Activated CD8-positive, alpha-beta T cell treated with anti-CD3 and anti-CD28 coated beads, Interleukin-2, amount 10 ng/mL, durations not matched to agents 7 days and 5 days (primary cell): ENCODE measurements around the gene HCFC1. TPM values are rescaled to one million over a fixed set of nuclear protein-coding genes. Genes with fewer than 3 reads are reported as not detected.
"Not testable (repeated sequence)": the region's sequence is repeated elsewhere in the genome, so short reads cannot be mapped to it uniquely, and the experiment has no call there.

Source experiments
- ATAC-seq: fragments of 150-1000 bp; cut with Tn5 transposase; one replicate; pipeline ENCODE4 v1.10.0; 2021; ENCODE audit warnings: moderate library complexity
- CTCF ChIA-PET: fragments of 350-600 bp; sonication (Branson Sonifier 250); formaldehyde crosslinking; loops from one replicate; lab custom pipeline; 2021; ENCODE audit warnings: antibody characterized with exemption; lab: Charles Lee
- POLR2A ChIA-PET: fragments of 350-600 bp; sonication (Branson Sonifier 250); formaldehyde crosslinking; loops from one replicate; lab custom pipeline; 2021; ENCODE audit warnings: antibody characterized with exemption; lab: Charles Lee
- DNase-seq: peaks from one replicate; pipeline ENCODE4 v3.0.0-alpha.2; 2020
- H3K27ac Mint-ChIP-seq: one replicate; pipeline ENCODE4 v1.8.0; 2021; ENCODE audit warnings: mild to moderate bottlenecking, mixed read lengths
- H3K27me3 Mint-ChIP-seq: one replicate; pipeline ENCODE4 v1.8.0; 2021; ENCODE audit warnings: low read depth, mixed read lengths
- H3K36me3 Mint-ChIP-seq: one replicate; pipeline ENCODE4 v1.8.0; 2021; ENCODE audit warnings: low read depth, mixed read lengths
- H3K4me1 Mint-ChIP-seq: one replicate; pipeline ENCODE4 v1.8.0; 2021; ENCODE audit warnings: low read depth, mixed read lengths
- H3K4me3 Mint-ChIP-seq: one replicate; pipeline ENCODE4 v1.8.0; 2021; ENCODE audit warnings: mild to moderate bottlenecking, mixed read lengths
- H3K9me3 Mint-ChIP-seq: one replicate; pipeline ENCODE4 v1.8.0; 2022; ENCODE audit warnings: mixed read lengths; ENCODE audit not compliant: insufficient read depth
- total RNA-seq, 2 experiments: library from RNA; stranded (reverse); gene quantifications; one replicate each; pipeline ENCODE4 v1.2.3, GENCODE V29; 2021

Gene HCFC1
- total RNA-seq, 2 experiments from 2014 or later, result 141 to 146 TPM

- no peaks in the 10 kb centered on the region for H3K27me3 Mint-ChIP-seq
- ChIA-PET POLR2A (no interaction called here), CTCF (no interaction called here)
- DNase-seq, result no peak
- H3K36me3 Mint-ChIP-seq, result peaks cover 3% of the 10 kb centered on the region
- H3K4me3 Mint-ChIP-seq, result no peak overlapping the region
- H3K4me1 Mint-ChIP-seq, result peaks cover 44% of the 10 kb centered on the region
- ATAC-seq, result no peak
- H3K9me3 Mint-ChIP-seq, result no peaks in the 10 kb centered on the region
- H3K27ac Mint-ChIP-seq, result no peak overlapping the region
Observed at GRCh38 chrX:153988493-153988892, 16.9 kb upstream of the HCFC1 start.

- Mint-ChIP-seq H3K4me3 (peak overlapping the region; percentile 77), H3K4me1 (peaks cover 67% of the 10 kb centered on the region)
Observed at GRCh38 chrX:153984351-153985178, 12.9 kb upstream of the HCFC1 start.

GRCh38 chrX:153983321-153983801, 11.7 kb upstream of the HCFC1 start:
- Mint-ChIP-seq H3K36me3 (peaks cover 6% of the 10 kb centered on the region), H3K4me3 (peak overlapping the region; percentile 18), H3K4me1 (peaks cover 63% of the 10 kb centered on the region), H3K27me3 (no peaks in the 10 kb centered on the region), H3K27ac (peak overlapping the region; percentile 92), H3K9me3 (no peaks in the 10 kb centered on the region)
- DNase-seq (peak; percentile 26), ATAC-seq (no peak)
- CTCF ChIA-PET, result no interaction called here
- POLR2A ChIA-PET, result interaction anchor here (2.3 to 7.6 kb wide), 2 partner anchors 13 to 18 kb away, joined by 10 to 117 read pairs; partner anchors contain the start of genes HCFC1 and TMEM187

More at GRCh38 chrX:153984351-153985178, 12.9 kb upstream of the HCFC1 start:
- H3K27me3 Mint-ChIP-seq, result no peaks in the 10 kb centered on the region
- H3K27ac Mint-ChIP-seq, result peak overlapping the region; percentile 92
- peak; percentile 63 for DNase-seq
- peaks cover 6% of the 10 kb centered on the region for H3K36me3 Mint-ChIP-seq
- POLR2A ChIA-PET, result interaction anchor here (0.8 to 7.6 kb wide), 4 partner anchors 14 to 35 kb away, joined by 3 to 117 read pairs (median 10); partner anchors contain the start of genes HCFC1, IRAK1 and TMEM187
- CTCF ChIA-PET, result interaction anchor here (1.7 kb wide), 1 partner anchor 14 kb away, joined by 5 read pairs; the partner anchor contains the start of gene HCFC1
- H3K9me3 Mint-ChIP-seq, result no peaks in the 10 kb centered on the region
- peak; percentile 34 for ATAC-seq

- DNase-seq, result peak; percentile 77
- Mint-ChIP-seq H3K4me3 (peak overlapping the region; percentile 52), H3K36me3 (peaks cover 6% of the 10 kb centered on the region), H3K27me3 (no peaks in the 10 kb centered on the region), H3K4me1 (peaks cover 57% of the 10 kb centered on the region), H3K27ac (peak overlapping the region; percentile 92), H3K9me3 (no peaks in the 10 kb centered on the region)
- ChIA-PET CTCF (interaction anchor here (1.1 to 2.0 kb wide), 4 partner anchors 8 to 20 kb away, joined by 4 to 5 read pairs (median 5); partner anchors contain the start of gene HCFC1), POLR2A (interaction anchor here (0.8 to 7.6 kb wide), 2 partner anchors 12 to 26 kb away, joined by 3 to 117 read pairs; partner anchors contain the start of genes HCFC1 and TMEM187)
- ATAC-seq, result peak; percentile 48
Observed at GRCh38 chrX:153981771-153982533, 10.3 kb upstream of the HCFC1 start.

- H3K9me3 Mint-ChIP-seq, result no peaks in the 10 kb centered on the region
- H3K4me1 Mint-ChIP-seq, result peaks cover 54% of the 10 kb centered on the region
- CTCF ChIA-PET, result interaction anchor here (1.1 to 2.0 kb wide), 4 partner anchors 9 to 21 kb away, joined by 4 to 5 read pairs (median 5); partner anchors contain the start of gene HCFC1
- POLR2A ChIA-PET, result interaction anchor here (0.8 to 7.6 kb wide), 2 partner anchors 11 to 27 kb away, joined by 3 to 117 read pairs; partner anchors contain the start of genes HCFC1 and TMEM187
- peak overlapping the region; percentile 52 for H3K4me3 Mint-ChIP-seq
- H3K36me3 Mint-ChIP-seq, result peaks cover 6% of the 10 kb centered on the region
- DNase-seq, result peak; percentile 20
- no peak for ATAC-seq
- H3K27ac Mint-ChIP-seq, result peak overlapping the region; percentile 92
- H3K27me3 Mint-ChIP-seq, result no peaks in the 10 kb centered on the region
Observed at GRCh38 chrX:153981231-153981630, 9.6 kb upstream of the HCFC1 start.

GRCh38 chrX:153980394-153980793, 8.8 kb upstream of the HCFC1 start:
- CTCF ChIA-PET, result interaction anchor here (1.3 to 2.0 kb wide), 3 partner anchors 9 to 13 kb away, joined by 5 read pairs; partner anchors contain the start of gene HCFC1
- POLR2A ChIA-PET, result interaction anchor here (7.6 kb wide), 1 partner anchor 10 kb away, joined by 117 read pairs; the partner anchor contains the start of genes HCFC1 and TMEM187
- not testable (repeated sequence) for H3K27me3 Mint-ChIP-seq, H3K36me3 Mint-ChIP-seq, H3K9me3 Mint-ChIP-seq
- peaks cover 57% of the 10 kb centered on the region for H3K4me1 Mint-ChIP-seq
- ATAC-seq (peak; percentile 57), DNase-seq (peak; percentile 38)
- H3K27ac Mint-ChIP-seq, result peak overlapping the region; percentile 92
- peak overlapping the region; percentile 66 for H3K4me3 Mint-ChIP-seq

GRCh38 chrX:153974726-153975286, 3.2 kb upstream of the HCFC1 start:
- H3K4me1 Mint-ChIP-seq, result peaks cover 21% of the 10 kb centered on the region
- ChIA-PET POLR2A (interaction anchor here (9.0 kb wide), 1 partner anchor 8 kb away, joined by 117 read pairs; no protein-coding TSS in a partner anchor), CTCF (no interaction called here)
- H3K4me3 Mint-ChIP-seq, result peak overlapping the region; percentile 12
- peaks cover 18% of the 10 kb centered on the region for H3K36me3 Mint-ChIP-seq
- H3K27me3 Mint-ChIP-seq, result no peaks in the 10 kb centered on the region
- ATAC-seq, result no peak
- no peaks in the 10 kb centered on the region for H3K9me3 Mint-ChIP-seq
- no peak for DNase-seq
- H3K27ac Mint-ChIP-seq, result peak overlapping the region; percentile 96

- H3K4me3 Mint-ChIP-seq, result peak overlapping the region; percentile 79
- H3K36me3 Mint-ChIP-seq, result peaks cover 25% of the 10 kb centered on the region
- H3K27me3 Mint-ChIP-seq, result no peaks in the 10 kb centered on the region
- H3K27ac Mint-ChIP-seq, result peak overlapping the region; percentile 96
- DNase-seq (no peak), ATAC-seq (no peak)
- H3K9me3 Mint-ChIP-seq, result no peaks in the 10 kb centered on the region
- ChIA-PET CTCF (interaction anchor here (1.0 to 2.2 kb wide), 2 partner anchors 39 to 44 kb away, joined by 3 to 6 read pairs; no protein-coding TSS in a partner anchor), POLR2A (interaction anchor here (0.6 to 9.0 kb wide), 4 partner anchors 9 to 123 kb away, joined by 3 to 117 read pairs (median 46); partner anchors contain the start of genes ARHGAP4 and MECP2)
- H3K4me1 Mint-ChIP-seq, result peaks cover 21% of the 10 kb centered on the region
Observed at GRCh38 chrX:153974003-153974725, 2.5 kb upstream of the HCFC1 start.

GRCh38 chrX:153973127-153974002, 1.7 kb upstream of the HCFC1 start:
- H3K4me3 Mint-ChIP-seq, result peak overlapping the region; percentile 79
- H3K4me1 Mint-ChIP-seq, result peaks cover 21% of the 10 kb centered on the region
- ChIA-PET POLR2A (interaction anchor here (0.6 to 9.0 kb wide), 5 partner anchors 10 to 124 kb away, joined by 3 to 117 read pairs (median 3); partner anchors contain the start of genes ARHGAP4 and MECP2), CTCF (interaction anchor here (1.0 to 7.0 kb wide), 3 partner anchors 40 to 48 kb away, joined by 3 to 37 read pairs (median 6); partner anchors contain the start of gene ARHGAP4)
- DNase-seq, result no peak
- H3K27ac Mint-ChIP-seq, result peak overlapping the region; percentile 96
- no peak for ATAC-seq
- no peaks in the 10 kb centered on the region for H3K9me3 Mint-ChIP-seq
- H3K27me3 Mint-ChIP-seq, result no peaks in the 10 kb centered on the region
- H3K36me3 Mint-ChIP-seq, result peaks cover 32% of the 10 kb centered on the region
